Aorta (tissue), 5 donors: ENCODE measurements around the gene TAF1D. TPM values are rescaled to one million over a fixed set of nuclear protein-coding genes. Genes with fewer than 3 reads are reported as not detected.

Experiments
- ATAC-seq: fragments of 200-7000 bp; cut with Tn5 transposase; one replicate; pipeline ENCODE4 v1.9.1; 2022; ENCODE audit warnings: moderate library complexity; ENCODE audit not compliant: low FRiP score
- DNase-seq, 2 donors: peaks; one replicate each; pipeline ENCODE4 v3.0.0-alpha.2; 2020
- H3K27ac ChIP-seq, 2 donors: one replicate each; pipeline ENCODE4 v1.5.1; 2013; ENCODE audit warnings: low read length in 2 of 2, mild to moderate bottlenecking in 2 of 2, moderate library complexity in 2 of 2, control low read depth in 1 of 2, inconsistent platforms in 1 of 2, low read depth in 1 of 2
- H3K27me3 ChIP-seq, 2 donors: one replicate each; pipeline ENCODE4 v1.6.1; 2013; ENCODE audit warnings: control low read depth in 1 of 2, low read length in 1 of 2, mild to moderate bottlenecking in 1 of 2, moderate library complexity in 1 of 2; ENCODE audit not compliant: insufficient read depth in 2 of 2, control insufficient read depth in 1 of 2
- H3K36me3 ChIP-seq, 2 donors: one replicate each; pipeline ENCODE4 v1.6.1; 2013; ENCODE audit warnings: control low read depth in 1 of 2, low read length in 1 of 2, mild to moderate bottlenecking in 1 of 2; ENCODE audit not compliant: insufficient read depth in 2 of 2, control insufficient read depth in 1 of 2
- H3K4me1 ChIP-seq, 2 donors: one replicate each; pipeline ENCODE4 v1.6.1; 2013; ENCODE audit warnings: low read length in 2 of 2, control low read depth in 1 of 2, mild to moderate bottlenecking in 1 of 2, moderate library complexity in 1 of 2; ENCODE audit not compliant: insufficient read depth in 2 of 2, control insufficient read depth in 1 of 2
- H3K4me3 ChIP-seq, 2 donors: one replicate each; pipeline ENCODE4 v1.5.1; 2013; ENCODE audit warnings: low read length in 2 of 2, control low read depth in 1 of 2, mild to moderate bottlenecking in 1 of 2
- H3K9me3 ChIP-seq: one replicate; pipeline ENCODE4 v1.6.1; 2013; ENCODE audit warnings: mild to moderate bottlenecking, low read length; ENCODE audit not compliant: control insufficient read depth
- WGBS, 2 donors: extraction: QIAGEN DNeasy Blood & Tissue Kit; methylation state at CpG; one replicate each; pipeline ENCODE4 v1.1.7; 2013; 5-methylcytosine and 5-hydroxymethylcytosine counted together
- intact Hi-C, 2 donors: fragments of 100-400 bp; cut with DNase I; formaldehyde crosslinking; loops; one replicate each; pipeline versions ENCODE4 v1.14.2 to v1.15.0; 2022
- polyA plus RNA-seq, 2 donors: library from polyadenylated mRNA; stranded (reverse); fragments of 200-250 nt; gene quantifications; one replicate each; pipeline ENCODE4 v1.2.3, GENCODE V29; 2013
- total RNA-seq, 2 donors: library from RNA; stranded (reverse); fragmentation: NEBNext Ultra II Directional; extraction: Animal tissue kit (Norgen Biotek cat#: 25700); gene quantifications; one replicate each; pipeline ENCODE4 v1.2.1, GENCODE V29; 2021
- donor health status: healthy with polysubstance abuse.
- donor health status: Bipolar disorder and iron deficiency.
- donor health status: DM: no; HTN: no; CAD: no.
- donor health status: DM: no; HTN: no; CAD: no.
- donor health status: DM: yes; HTN: yes; CAD: no.

The TAF1D gene
- total and polyA plus RNA-seq, 4 donors = 110 to 152 (median 116) TPM

- H3K36me3 ChIP-seq = peaks cover 0 to 1% of the 10 kb centered on the region in 2 donors
- no peak for ATAC-seq
- no peak for DNase-seq
- no peak overlapping the region for H3K27ac ChIP-seq
- intact Hi-C loops = no loop called here
- no peaks in the 10 kb centered on the region for H3K9me3 ChIP-seq
- H3K4me1 ChIP-seq = no peaks in the 10 kb centered on the region
- H3K4me3 ChIP-seq = no peak overlapping the region
- no peaks in the 10 kb centered on the region for H3K27me3 ChIP-seq
- 93 to 95% methylated on average over 1 of the region's 1 CpG for WGBS, 2 donors
Observed at GRCh38 chr11:93724089-93724488, 17.2 kb downstream of the TAF1D start.

GRCh38 chr11:93720522-93720921 lies 20.8 kb downstream of the TAF1D start:
- intact Hi-C loops = no loop called here
- DNase-seq (no peak), ATAC-seq (no peak)
- Histone ChIP-seq H3K27ac (no peak overlapping the region), H3K9me3 (no peaks in the 10 kb centered on the region), H3K27me3 (no peaks in the 10 kb centered on the region), H3K36me3 (no peaks in the 10 kb centered on the region), H3K4me1 (no peaks in the 10 kb centered on the region), H3K4me3 (no peak overlapping the region)
- WGBS, 2 donors = 93 to 96% methylated on average over 7 of the region's 7 CpGs

DNA sequence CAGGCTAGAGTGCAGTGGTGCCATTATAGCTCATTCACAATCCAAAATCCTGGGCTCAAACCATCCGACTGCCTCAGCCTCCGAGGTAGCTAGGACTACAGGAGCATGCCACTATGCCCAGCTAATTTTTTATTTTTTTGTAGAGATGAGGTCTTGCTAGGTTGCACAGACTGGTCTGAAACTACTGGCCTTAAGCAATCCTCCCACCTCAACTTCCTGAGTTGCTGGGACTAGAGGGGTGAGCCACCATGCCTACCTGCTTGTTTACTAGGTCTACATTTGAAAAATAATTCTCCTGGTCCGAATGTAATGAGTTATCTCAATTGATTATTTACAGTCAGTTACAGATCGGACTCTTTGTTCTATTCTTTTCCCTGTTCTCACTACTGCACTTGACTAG lies 22.0 kb downstream of the TAF1D start:
- H3K36me3 ChIP-seq = no peaks in the 10 kb centered on the region
- intact Hi-C loops = no loop called here
- H3K27me3 ChIP-seq = no peaks in the 10 kb centered on the region
- no peak for DNase-seq
- no peaks in the 10 kb centered on the region for H3K4me1 ChIP-seq
- ATAC-seq = no peak
- H3K9me3 ChIP-seq = no peaks in the 10 kb centered on the region
- H3K27ac ChIP-seq = no peak overlapping the region
- 94 to 95% methylated on average over 4 of the region's 4 CpGs for WGBS, 2 donors
- H3K4me3 ChIP-seq = no peak overlapping the region

- ATAC-seq (no peak), DNase-seq (no peak)
- 80 to 89% methylated on average over 4 of the region's 4 CpGs for WGBS, 2 donors
- H3K4me1 ChIP-seq = no peaks in the 10 kb centered on the region
- intact Hi-C loops = no loop called here
- H3K9me3 ChIP-seq = no peaks in the 10 kb centered on the region
- no peaks in the 10 kb centered on the region for H3K36me3 ChIP-seq
- no peaks in the 10 kb centered on the region for H3K27me3 ChIP-seq
- H3K27ac ChIP-seq = no peak overlapping the region
- H3K4me3 ChIP-seq = no peak overlapping the region
Observed at GRCh38 chr11:93718057-93718563, 23.2 kb downstream of the TAF1D start.

- H3K27ac ChIP-seq = no peak overlapping the region
- intact Hi-C loops = no loop called here
- no peak overlapping the region for H3K4me3 ChIP-seq
- no peaks in the 10 kb centered on the region for H3K4me1 ChIP-seq
- H3K9me3 ChIP-seq = no peaks in the 10 kb centered on the region
- H3K36me3 ChIP-seq = no peaks in the 10 kb centered on the region
- ATAC-seq (no peak), DNase-seq (no peak)
- no peaks in the 10 kb centered on the region for H3K27me3 ChIP-seq
- WGBS, 2 donors = 86 to 95% methylated on average over 1 of the region's 1 CpG
Observed at GRCh38 chr11:93717501-93717900, 23.8 kb downstream of the TAF1D start.

DNA sequence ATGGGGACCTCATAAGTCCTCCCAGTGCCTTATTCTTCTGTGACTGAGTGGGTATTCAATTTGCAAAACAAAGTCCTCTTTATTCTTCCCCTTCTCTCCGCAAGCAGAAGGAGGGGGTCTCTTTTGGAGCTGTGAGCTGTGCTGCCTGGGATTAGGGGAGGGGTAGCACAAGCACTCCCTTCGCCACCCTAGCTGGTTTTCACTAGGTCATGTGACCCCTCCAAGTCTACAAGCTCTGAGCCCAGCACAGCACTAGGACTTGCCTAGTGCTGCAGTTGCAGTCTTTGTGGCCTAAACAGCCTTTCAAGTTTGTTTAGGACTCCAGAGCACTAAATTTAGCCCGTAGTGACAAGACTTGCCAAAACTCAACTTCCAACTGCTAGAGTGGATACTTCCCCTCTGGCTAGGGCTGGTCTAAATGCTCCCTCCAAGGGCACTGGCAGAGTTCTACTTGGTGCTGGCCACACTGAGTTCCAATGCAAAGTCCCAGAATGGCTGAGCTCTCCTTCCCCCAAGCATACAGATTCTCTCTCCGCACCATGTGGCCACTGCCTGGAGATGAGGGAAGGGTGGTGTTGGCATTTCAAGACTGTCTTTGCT lies 25.4 kb downstream of the TAF1D start:
- 83 to 85% methylated on average over 4 of the region's 4 CpGs for WGBS, 2 donors
- Histone ChIP-seq H3K4me3 (no peak overlapping the region), H3K27ac (no peak overlapping the region), H3K27me3 (no peaks in the 10 kb centered on the region), H3K9me3 (no peaks in the 10 kb centered on the region), H3K36me3 (no peaks in the 10 kb centered on the region), H3K4me1 (no peaks in the 10 kb centered on the region)
- intact Hi-C loops = no loop called here
- ATAC-seq = no peak
- DNase-seq = no peak

- Histone ChIP-seq H3K4me3 (no peak overlapping the region), H3K27ac (no peak overlapping the region), H3K36me3 (peaks cover 0 to 6% of the 10 kb centered on the region in 2 donors), H3K27me3 (no peaks in the 10 kb centered on the region), H3K4me1 (no peaks in the 10 kb centered on the region), H3K9me3 (no peaks in the 10 kb centered on the region)
- intact Hi-C loops = no loop called here
- ATAC-seq (no peak), DNase-seq (no peak)
Observed at GRCh38 chr11:93712678-93713077, 28.6 kb downstream of the TAF1D start.

- Histone ChIP-seq H3K36me3 (peaks cover 0 to 9% of the 10 kb centered on the region in 2 donors), H3K27me3 (no peaks in the 10 kb centered on the region), H3K4me3 (no peak overlapping the region), H3K27ac (no peak overlapping the region), H3K9me3 (no peaks in the 10 kb centered on the region), H3K4me1 (no peaks in the 10 kb centered on the region)
- no peak for ATAC-seq
- intact Hi-C loops = no loop called here
- no peak for DNase-seq
- WGBS, 2 donors = 92 to 98% methylated on average over 1 of the region's 1 CpG
Observed at GRCh38 chr11:93710239-93710638, 31.1 kb downstream of the TAF1D start.

- Histone ChIP-seq H3K4me3 (no peak overlapping the region), H3K4me1 (no peaks in the 10 kb centered on the region), H3K9me3 (no peaks in the 10 kb centered on the region), H3K36me3 (peaks cover 1 to 9% of the 10 kb centered on the region in 2 donors), H3K27me3 (no peaks in the 10 kb centered on the region), H3K27ac (no peak overlapping the region)
- ATAC-seq (no peak), DNase-seq (no peak)
- intact Hi-C loops = no loop called here
- WGBS, 2 donors = 97 to 99% methylated on average over 2 of the region's 2 CpGs
Observed at GRCh38 chr11:93704237-93704636, 37.1 kb downstream of the TAF1D start.
